H9 (cell line): Measurements from ENCODE around the gene DLX1. TPM values are rescaled to one million over a fixed set of nuclear protein-coding genes. Genes with fewer than 3 reads are reported as not detected.
A peak's percentile ranks its signal among the peaks of the same experiment; 100 is the strongest.

ENCODE experiments used
- DNase-seq: peaks from one replicate; pipeline ENCODE4 v3.0.0-alpha.2; 2017
- H2AFZ ChIP-seq: one replicate; pipeline ENCODE4 v1.6.1; 2013; ENCODE audit warnings: mild to moderate bottlenecking, low read length, control low read depth, moderate library complexity
- H2AK5ac ChIP-seq: 2 replicates; pipeline ENCODE4 v1.6.1; 2013; ENCODE audit warnings: low read length, control low read depth, mixed read lengths; ENCODE audit not compliant: insufficient read length
- H2BK120ac ChIP-seq: one replicate; pipeline ENCODE4 v1.6.1; 2013; ENCODE audit warnings: low read depth, mild to moderate bottlenecking, low read length, control low read depth, inconsistent platforms; ENCODE audit not compliant: poor library complexity, severe bottlenecking
- H2BK12ac ChIP-seq: 2 replicates; pipeline ENCODE4 v1.6.1; 2013; ENCODE audit warnings: low read length, control low read depth, mixed read lengths, low read depth; ENCODE audit not compliant: insufficient read length
- H2BK15ac ChIP-seq: 2 replicates; pipeline ENCODE4 v1.6.1; 2013; ENCODE audit warnings: low read depth, low read length, control low read depth
- H2BK20ac ChIP-seq: one replicate; pipeline ENCODE4 v1.6.1; 2013; ENCODE audit warnings: low read depth, mild to moderate bottlenecking, low read length, control low read depth, inconsistent platforms; ENCODE audit not compliant: poor library complexity, severe bottlenecking
- H2BK5ac ChIP-seq: 2 replicates; pipeline ENCODE4 v1.6.1; 2013; ENCODE audit warnings: low read length, control low read depth, mixed read lengths; ENCODE audit not compliant: insufficient read length
- H3K14ac ChIP-seq: 2 replicates; pipeline ENCODE4 v1.6.1; 2013; ENCODE audit warnings: low read length, control low read depth; ENCODE audit not compliant: insufficient read depth
- H3K18ac ChIP-seq: 2 replicates; pipeline ENCODE4 v1.6.1; 2013; ENCODE audit warnings: low read depth, mild to moderate bottlenecking, mixed read lengths, low read length, control low read depth; ENCODE audit not compliant: insufficient read length
- H3K23ac ChIP-seq: 2 replicates; pipeline ENCODE4 v1.6.1; 2013; ENCODE audit warnings: low read length, control low read depth, mixed read lengths, low read depth; ENCODE audit not compliant: insufficient read length
- H3K23me2 ChIP-seq: 2 replicates; pipeline ENCODE4 v1.6.1; 2013; ENCODE audit warnings: low read depth, mild to moderate bottlenecking, mixed read lengths, low read length, control low read depth; ENCODE audit not compliant: insufficient read length, poor library complexity, severe bottlenecking
- H3K27ac ChIP-seq: 2 replicates; pipeline ENCODE4 v1.5.1; 2013; ENCODE audit warnings: low read length, control low read depth, mixed read lengths, low read depth; ENCODE audit not compliant: insufficient read length
- H3K27me3 ChIP-seq: 2 replicates; pipeline ENCODE4 v1.6.1; 2013; ENCODE audit warnings: low read length, control low read depth, inconsistent platforms; ENCODE audit not compliant: insufficient read depth
- H3K4ac ChIP-seq: 2 replicates; pipeline ENCODE4 v1.6.1; 2013; ENCODE audit warnings: low read depth, mild to moderate bottlenecking, control low read depth, inconsistent platforms, low read length, moderate library complexity
- H3K4me1 ChIP-seq: 2 replicates; pipeline ENCODE4 v1.6.1; 2013; ENCODE audit warnings: low read length, control low read depth, inconsistent platforms; ENCODE audit not compliant: insufficient read depth
- H3K4me2 ChIP-seq: 2 replicates; pipeline ENCODE4 v1.6.1; 2013; ENCODE audit warnings: low read length, control low read depth, mixed read lengths; ENCODE audit not compliant: insufficient read length, insufficient read depth
- H3K56ac ChIP-seq: 2 replicates; pipeline ENCODE4 v1.6.1; 2013; ENCODE audit warnings: low read depth, mild to moderate bottlenecking, mixed read lengths, low read length, control low read depth; ENCODE audit not compliant: insufficient read length
- H3K79me1 ChIP-seq: 2 replicates; pipeline ENCODE4 v1.6.1; 2013; ENCODE audit warnings: low read depth, mild to moderate bottlenecking, moderate library complexity, low read length, control low read depth, inconsistent platforms; ENCODE audit not compliant: insufficient read depth, poor library complexity, severe bottlenecking
- H3K79me2 ChIP-seq: 2 replicates; pipeline ENCODE4 v1.6.1; 2013; ENCODE audit warnings: low read length, control low read depth, inconsistent platforms; ENCODE audit not compliant: insufficient read depth
- H3K9ac ChIP-seq: 2 replicates; pipeline ENCODE4 v1.6.1; 2013; ENCODE audit warnings: low read length, control low read depth, mixed read lengths; ENCODE audit not compliant: insufficient read length; ENCODE audit errors: extremely low read depth
- H3K9me3 ChIP-seq: one replicate; pipeline ENCODE4 v1.6.1; 2013; ENCODE audit warnings: low read depth, low read length, inconsistent platforms; ENCODE audit not compliant: control insufficient read depth
- H3T11ph ChIP-seq: one replicate; pipeline ENCODE4 v1.6.1; 2013; ENCODE audit warnings: mild to moderate bottlenecking, low read length, control low read depth, inconsistent platforms
- H4K20me1 ChIP-seq: one replicate; pipeline ENCODE4 v1.6.1; 2013; ENCODE audit not compliant: control insufficient read depth, insufficient read length, insufficient read depth
- H4K5ac ChIP-seq: 2 replicates; pipeline ENCODE4 v1.6.1; 2013; ENCODE audit warnings: low read depth, mild to moderate bottlenecking, mixed read lengths, low read length, control low read depth; ENCODE audit not compliant: insufficient read length
- H4K8ac ChIP-seq: replicated peaks from 2 replicates; pipeline ENCODE4 v1.6.1; 2013; ENCODE audit warnings: low read length, control low read depth, mixed read lengths, low read depth; ENCODE audit not compliant: insufficient read length
- H4K91ac ChIP-seq: 2 replicates; pipeline ENCODE4 v1.6.1; 2013; ENCODE audit warnings: low read depth, mild to moderate bottlenecking, moderate library complexity, mixed read lengths, low read length, control low read depth; ENCODE audit not compliant: insufficient read length
- H3K27ac Mint-ChIP-seq, 3 experiments: 2 replicates in 2 of 3; 3 replicates in 1 of 3; pipeline ENCODE4 v1.8.0; 2020 to 2021; ENCODE audit warnings: mixed read lengths in 3 of 3, mild to moderate bottlenecking in 1 of 3, moderate library complexity in 1 of 3
- H3K27me3 Mint-ChIP-seq: 2 replicates; pipeline ENCODE4 v1.8.0; 2021; ENCODE audit warnings: low read depth, mild to moderate bottlenecking, moderate library complexity, mixed read lengths
- H3K36me3 Mint-ChIP-seq, 3 experiments: 2 replicates in 2 of 3; 3 replicates in 1 of 3; pipeline ENCODE4 v1.8.0; 2020 to 2021; ENCODE audit warnings: low read depth in 3 of 3, mixed read lengths in 3 of 3; ENCODE audit not compliant: insufficient read depth in 1 of 3
- H3K4me1 Mint-ChIP-seq, 2 experiments: 2 replicates each; pipeline ENCODE4 v1.8.0; 2020; ENCODE audit warnings: mixed read lengths in 2 of 2
- H3K4me3 Mint-ChIP-seq, 2 experiments: 2 replicates in 1 of 2; 3 replicates in 1 of 2; pipeline ENCODE4 v1.8.0; 2020 to 2021; ENCODE audit warnings: mild to moderate bottlenecking in 2 of 2, mixed read lengths in 2 of 2, moderate library complexity in 1 of 2
- H3K9me3 Mint-ChIP-seq, 2 experiments: 2 replicates in 1 of 2; 3 replicates in 1 of 2; pipeline ENCODE4 v1.8.0; 2020; ENCODE audit warnings: mild to moderate bottlenecking in 2 of 2, mixed read lengths in 2 of 2, moderate library complexity in 1 of 2
- CTCF ChIP-seq: fragments of 200-600 bp; sonication (generic); conservative IDR thresholded peaks from 3 replicates; pipeline ENCODE4 v1.8.0; 2021; ENCODE audit warnings: antibody characterized with exemption, mild to moderate bottlenecking
- WGBS: extraction: QIAGEN DNeasy Blood & Tissue Kit; methylation state at CpG from one replicate; pipeline ENCODE4 v1.1.7; 2013; ENCODE audit warnings: missing lambda C conversion rate, low lambda C conversion rate, mixed read lengths; ENCODE audit not compliant: insufficient read length; ENCODE audit errors: extremely low coverage; 5-methylcytosine and 5-hydroxymethylcytosine counted together
- total RNA-seq: library from RNA; stranded (reverse); gene quantifications from 2 replicates; pipeline ENCODE4 v1.2.1, GENCODE V29; 2021

DLX1 gene
- total RNA-seq, 1 experiment from 2014 or later = not detected

GRCh38 chr2:172099472-172100079 lies 14.3 kb downstream of the DLX1 start:
- Histone ChIP-seq H3K4ac (no peak overlapping the region), H2BK12ac (no peak overlapping the region), H2AFZ (no peak overlapping the region), H3K9ac (no peak overlapping the region), H3K27ac (no peak overlapping the region), H2BK20ac (no peak overlapping the region), H2BK120ac (no peak overlapping the region), H3K23ac (no peak overlapping the region), H2BK5ac (no peak overlapping the region), H3K79me1 (no peaks in the 10 kb centered on the region), H4K8ac (no peak overlapping the region), H3K4me2 (no peak overlapping the region), H4K20me1 (no peaks in the 10 kb centered on the region), H3T11ph (no peak overlapping the region), H3K9me3 (no peaks in the 10 kb centered on the region), H3K23me2 (peaks cover 34% of the 10 kb centered on the region), H4K91ac (no peak overlapping the region), H2AK5ac (no peak overlapping the region), H3K14ac (no peak overlapping the region), H4K5ac (no peak overlapping the region), H3K4me1 (no peaks in the 10 kb centered on the region), H3K18ac (no peak overlapping the region), H2BK15ac (no peak overlapping the region), H3K27me3 (peaks cover 82% of the 10 kb centered on the region), H3K79me2 (no peaks in the 10 kb centered on the region), H3K56ac (no peak overlapping the region)
- peak overlapping the region in 1 of 2 experiments; percentile 44; a peak in 2 of 5 replicates for H3K4me3 Mint-ChIP-seq
- peaks cover 38 to 57% of the 10 kb centered on the region in 2 experiments for H3K4me1 Mint-ChIP-seq
- peaks cover 0 to 2% (median 1%) of the 10 kb centered on the region in 3 experiments; a peak in 2 of 7 replicates for H3K36me3 Mint-ChIP-seq
- WGBS = no CpG with 5 or more reads among the region's 13 CpGs
- no peak for DNase-seq
- TF ChIP-seq CTCF = no peak
- H3K9me3 Mint-ChIP-seq = peaks cover 3 to 6% of the 10 kb centered on the region in 2 experiments; a peak in 4 of 5 replicates
- H3K27me3 Mint-ChIP-seq = peaks cover 100% of the 10 kb centered on the region
- no peak overlapping the region for H3K27ac Mint-ChIP-seq
